Skeletal muscle tissue (tissue), 4 donors: ENCODE measurements around the gene AP3D1. TPM values are rescaled to one million over a fixed set of nuclear protein-coding genes. Genes with fewer than 3 reads are reported as not detected.

ENCODE experiments used
- H3K27ac ChIP-seq: one replicate; pipeline ENCODE4 v1.7.0; 2013; ENCODE audit warnings: mild to moderate bottlenecking, low read depth, low read length, inconsistent platforms
- H3K27me3 ChIP-seq, 3 donors: one replicate each; pipeline ENCODE4 v1.7.0; 2013; ENCODE audit warnings: low read length in 3 of 3; ENCODE audit not compliant: control insufficient read depth in 3 of 3, insufficient read depth in 3 of 3
- H3K36me3 ChIP-seq, 3 donors: one replicate each; pipeline ENCODE4 v1.7.0; 2013; ENCODE audit warnings: low read length in 3 of 3; ENCODE audit not compliant: control insufficient read depth in 3 of 3, insufficient read depth in 3 of 3
- H3K4me1 ChIP-seq, 3 donors: one replicate each; pipeline ENCODE4 v1.7.0; 2013; ENCODE audit warnings: low read length in 3 of 3, mild to moderate bottlenecking in 3 of 3; ENCODE audit not compliant: control insufficient read depth in 3 of 3, insufficient read depth in 3 of 3
- H3K4me3 ChIP-seq, 3 donors: one replicate each; pipeline ENCODE4 v1.7.0; 2013; ENCODE audit warnings: low read length in 3 of 3
- H3K9ac ChIP-seq, 3 donors: one replicate each; pipeline ENCODE4 v1.7.0; 2013; ENCODE audit warnings: low read length in 3 of 3, mild to moderate bottlenecking in 3 of 3, moderate library complexity in 2 of 3, low read depth in 1 of 3
- H3K9me3 ChIP-seq, 3 donors: one replicate each; pipeline ENCODE4 v1.7.0; 2013; ENCODE audit warnings: low read length in 3 of 3; ENCODE audit not compliant: control insufficient read depth in 3 of 3
- total RNA-seq: library from RNA; depleted of rRNA; stranded (reverse); fragments of >200 nt; gene quantifications from one replicate; pipeline ENCODE4 v1.2.3, GENCODE V29; 2014
- donor health status: Osteomylitis.

The AP3D1 gene
- total RNA-seq, 1 donor from 2014 or later = 33.4 TPM

DNA sequence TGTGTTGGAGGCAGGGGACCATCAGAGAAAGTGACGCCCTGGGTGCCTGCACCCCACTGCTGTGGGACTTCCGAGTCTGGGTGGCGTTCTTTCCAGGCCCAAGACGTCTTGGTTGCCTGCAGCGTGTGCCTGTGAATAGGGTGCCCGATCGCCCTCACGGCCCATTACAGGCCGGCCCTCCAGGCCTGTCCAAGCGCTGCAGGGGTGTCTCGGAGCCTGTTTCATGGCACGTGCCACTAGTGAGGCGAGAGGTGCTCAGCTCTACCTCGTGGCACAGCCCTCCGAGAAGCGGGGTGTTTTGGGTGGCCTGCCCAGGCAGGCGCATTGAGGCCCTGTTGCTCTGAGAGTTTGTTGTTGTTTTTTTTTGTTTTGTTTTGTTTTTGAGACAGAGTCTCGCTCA lies 42.4 kb upstream of the AP3D1 start:
- no peak overlapping the region for H3K4me3 ChIP-seq
- peaks cover 0 to 22% (median 6%) of the 10 kb centered on the region in 3 donors for H3K4me1 ChIP-seq
- H3K9ac ChIP-seq = no peak overlapping the region
- H3K27ac ChIP-seq = no peak overlapping the region
- no peaks in the 10 kb centered on the region for H3K9me3 ChIP-seq
- H3K36me3 ChIP-seq = peaks cover 35 to 47% (median 39%) of the 10 kb centered on the region in 3 donors
- H3K27me3 ChIP-seq = no peaks in the 10 kb centered on the region

DNA sequence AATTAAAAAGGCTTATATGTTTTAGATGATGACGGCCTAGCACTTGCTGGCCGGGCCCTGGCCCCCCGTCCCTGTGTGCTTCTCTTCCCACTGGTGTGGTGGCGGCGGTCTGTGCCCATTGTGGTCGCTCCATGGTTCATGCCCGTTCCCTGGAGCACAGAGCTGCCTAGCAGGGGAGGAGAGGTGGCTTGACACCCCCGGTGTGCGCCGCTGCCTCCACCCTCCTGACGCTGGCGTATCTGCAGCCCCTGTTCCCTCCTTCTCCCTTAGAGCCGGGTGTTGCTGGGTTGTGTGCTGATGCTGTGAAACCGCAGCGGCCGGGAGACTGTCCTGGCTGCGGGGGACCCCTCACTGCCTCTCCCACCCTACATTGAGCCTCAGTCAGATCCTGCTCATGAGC lies 41.5 kb upstream of the AP3D1 start:
- Histone ChIP-seq H3K4me3 (no peak overlapping the region), H3K9me3 (no peaks in the 10 kb centered on the region), H3K9ac (no peak overlapping the region), H3K36me3 (peaks cover 35 to 49% (median 39%) of the 10 kb centered on the region in 3 donors), H3K27ac (no peak overlapping the region), H3K4me1 (peaks cover 3 to 26% (median 8%) of the 10 kb centered on the region in 3 donors), H3K27me3 (no peaks in the 10 kb centered on the region)

DNA sequence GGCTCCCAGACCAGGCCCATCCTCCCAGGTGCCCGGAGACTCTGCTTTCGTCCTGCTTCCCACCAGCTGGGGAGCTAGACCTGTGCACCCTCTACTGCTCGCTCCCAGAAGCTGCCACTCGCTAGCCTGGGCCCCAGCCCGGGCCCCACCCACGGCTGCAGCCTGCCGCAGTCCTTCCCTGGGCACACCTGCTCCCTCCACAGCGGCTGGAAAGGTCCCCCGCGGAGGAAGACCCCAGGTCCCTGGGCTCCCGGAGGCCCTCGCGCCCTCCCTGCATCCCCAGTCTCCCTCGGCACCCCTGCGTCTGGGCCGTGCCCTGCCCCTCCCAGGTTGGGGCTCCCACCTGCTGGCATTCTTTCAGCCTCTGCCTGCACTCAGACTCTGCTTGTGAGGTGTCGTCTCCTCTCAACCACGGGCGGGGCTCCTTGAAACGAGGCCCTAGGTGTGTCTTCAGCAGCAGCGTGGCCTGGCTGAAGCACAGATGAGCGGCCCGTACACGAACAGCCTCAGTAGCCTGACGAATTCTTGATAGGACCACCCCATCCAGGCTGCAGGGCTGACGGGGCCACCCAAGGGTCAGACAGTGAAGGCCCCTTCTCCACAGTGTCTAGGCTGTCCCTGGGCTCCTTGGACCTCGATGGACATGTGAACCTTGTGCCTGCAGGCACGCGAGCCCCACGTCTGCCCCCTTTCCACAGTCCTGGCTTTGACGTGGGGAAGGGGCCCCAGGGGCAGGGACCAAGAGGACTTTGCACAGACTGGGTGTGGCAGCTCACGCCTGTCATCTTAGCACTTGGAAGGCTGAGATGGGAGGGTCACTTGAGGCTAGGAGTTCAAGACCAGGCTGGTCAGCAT lies 40.3 kb upstream of the AP3D1 start:
- Histone ChIP-seq H3K4me3 (no peak overlapping the region), H3K36me3 (peaks cover 35 to 48% (median 39%) of the 10 kb centered on the region in 3 donors), H3K27me3 (no peaks in the 10 kb centered on the region), H3K4me1 (peaks cover 11 to 37% (median 17%) of the 10 kb centered on the region in 3 donors), H3K27ac (no peak overlapping the region), H3K9ac (no peak overlapping the region), H3K9me3 (no peaks in the 10 kb centered on the region)

DNA sequence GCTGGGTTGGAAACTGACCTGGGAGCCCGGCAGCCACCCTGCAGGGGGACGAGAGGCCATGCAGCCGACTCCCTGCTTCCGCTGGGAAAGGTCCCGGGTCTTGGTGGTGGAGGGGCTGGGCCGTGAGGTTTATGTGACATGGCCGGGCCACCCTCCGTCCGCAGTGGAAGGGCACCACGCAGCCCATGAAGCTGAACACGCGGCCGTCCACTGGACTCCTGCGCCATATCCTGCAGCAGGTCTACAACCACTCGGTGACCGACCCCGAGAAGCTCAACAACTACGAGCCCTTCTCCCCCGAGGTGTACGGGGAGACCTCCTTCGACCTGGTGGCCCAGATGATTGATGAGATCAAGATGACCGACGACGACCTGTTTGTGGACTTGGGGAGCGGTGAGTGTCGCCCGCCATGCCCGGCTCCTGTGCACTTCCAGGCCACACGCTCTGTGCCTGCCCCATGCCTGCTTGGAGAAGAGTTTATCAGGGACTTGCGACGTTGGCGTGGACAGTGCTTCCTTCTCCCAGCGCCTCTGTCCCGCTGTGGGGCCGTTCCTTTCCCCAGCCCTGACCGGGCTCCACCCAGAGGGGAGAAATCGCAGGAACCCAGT lies 39.6 kb upstream of the AP3D1 start:
- no peak overlapping the region for H3K4me3 ChIP-seq
- no peaks in the 10 kb centered on the region for H3K9me3 ChIP-seq
- H3K27me3 ChIP-seq = no peaks in the 10 kb centered on the region
- H3K9ac ChIP-seq = no peak overlapping the region
- H3K36me3 ChIP-seq = peaks cover 32 to 47% (median 39%) of the 10 kb centered on the region in 3 donors
- H3K27ac ChIP-seq = no peak overlapping the region
- peaks cover 17 to 40% (median 23%) of the 10 kb centered on the region in 3 donors for H3K4me1 ChIP-seq

DNA sequence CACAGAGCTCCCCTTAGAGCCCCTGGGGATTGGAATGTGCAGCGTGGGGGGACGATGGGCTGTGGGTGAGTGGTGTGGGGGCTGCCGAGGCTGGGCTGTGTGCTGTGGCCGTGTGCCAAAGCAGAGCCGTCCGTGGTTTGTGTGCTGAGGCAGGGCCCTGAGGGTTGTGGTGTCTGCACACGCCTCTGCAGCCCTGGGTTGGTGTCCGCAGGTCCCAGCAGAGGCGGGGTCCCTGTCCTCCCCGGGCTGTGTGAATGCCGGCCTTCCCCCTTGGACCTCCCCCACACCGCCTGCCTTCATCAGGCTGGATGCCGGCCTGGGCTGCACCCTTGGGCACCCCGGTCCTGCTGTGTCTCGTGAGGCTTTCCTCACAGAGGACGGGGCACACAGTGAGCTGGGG lies 38.5 kb upstream of the AP3D1 start:
- H3K4me1 ChIP-seq = peaks cover 23 to 47% (median 31%) of the 10 kb centered on the region in 3 donors
- no peaks in the 10 kb centered on the region for H3K27me3 ChIP-seq
- no peak overlapping the region for H3K4me3 ChIP-seq
- H3K27ac ChIP-seq = no peak overlapping the region
- H3K9ac ChIP-seq = no peak overlapping the region
- no peaks in the 10 kb centered on the region for H3K9me3 ChIP-seq
- peaks cover 23 to 46% (median 36%) of the 10 kb centered on the region in 3 donors for H3K36me3 ChIP-seq

DNA sequence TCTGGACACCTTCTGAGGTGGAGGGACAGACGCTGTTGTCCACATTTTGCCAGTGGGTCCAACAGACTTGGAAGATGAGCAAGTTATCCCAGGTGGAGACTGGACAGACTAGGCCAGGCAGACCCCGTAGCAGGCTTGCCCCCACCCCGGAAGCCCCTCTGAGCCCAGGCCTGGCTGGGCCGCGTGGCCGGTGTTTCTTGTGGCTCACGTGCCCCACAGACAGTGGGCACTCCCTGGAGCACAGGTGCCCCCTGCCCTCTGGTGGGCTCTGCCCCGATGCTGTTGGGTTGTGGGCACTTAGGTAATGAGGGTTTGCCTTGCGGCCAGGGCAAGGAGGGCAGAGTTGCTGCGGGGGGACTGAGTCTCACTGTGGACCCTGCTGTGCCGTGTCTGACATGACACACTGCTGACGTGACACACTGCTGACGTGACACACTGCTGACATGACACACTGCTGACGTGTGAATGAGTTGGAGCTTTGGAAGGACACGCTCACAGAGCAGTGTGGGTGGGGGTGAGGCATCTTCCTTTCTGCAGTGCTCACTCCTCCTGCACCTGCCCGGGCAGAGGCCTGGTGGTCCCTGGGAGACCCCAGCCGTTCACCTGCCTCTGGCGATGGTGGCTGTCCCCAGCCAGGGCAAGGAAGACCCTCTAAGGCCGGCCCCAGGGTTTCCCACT lies 37.5 kb upstream of the AP3D1 start:
- Histone ChIP-seq H3K4me1 (peaks cover 33 to 58% (median 39%) of the 10 kb centered on the region in 3 donors), H3K9me3 (no peaks in the 10 kb centered on the region), H3K27me3 (no peaks in the 10 kb centered on the region), H3K9ac (peak overlapping the region in 1 of 3 donors; percentile 8), H3K27ac (peak overlapping the region; percentile 19), H3K4me3 (no peak overlapping the region), H3K36me3 (peaks cover 20 to 41% (median 29%) of the 10 kb centered on the region in 3 donors)

DNA sequence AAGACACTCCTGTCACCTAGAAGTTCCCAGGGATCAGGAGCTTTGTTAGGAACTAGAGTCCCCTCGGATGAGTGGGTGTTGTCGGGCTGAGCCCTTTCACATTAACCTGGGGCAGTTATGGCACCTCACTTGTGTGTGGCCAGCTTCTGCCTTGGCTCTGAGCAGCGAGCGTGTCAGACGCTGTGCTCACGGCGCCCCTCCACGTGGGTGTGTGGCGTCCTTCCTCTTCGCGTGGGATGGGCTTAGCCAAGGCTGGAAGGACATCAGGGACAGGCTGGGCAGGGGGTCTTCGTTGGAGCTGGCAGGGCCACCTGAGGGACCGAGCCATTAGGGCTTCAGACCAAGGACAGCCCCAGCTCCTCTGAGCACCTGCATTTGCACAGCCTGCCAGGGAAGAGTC lies 35.8 kb upstream of the AP3D1 start:
- Histone ChIP-seq H3K36me3 (peaks cover 13 to 33% (median 19%) of the 10 kb centered on the region in 3 donors), H3K27me3 (no peaks in the 10 kb centered on the region), H3K4me3 (peak overlapping the region in 1 of 3 donors; percentile 56), H3K27ac (peak overlapping the region; percentile 86), H3K9me3 (no peaks in the 10 kb centered on the region), H3K9ac (peak overlapping the region; percentile 47 to 80 (median 52)), H3K4me1 (peaks cover 37 to 70% (median 41%) of the 10 kb centered on the region in 3 donors)

DNA sequence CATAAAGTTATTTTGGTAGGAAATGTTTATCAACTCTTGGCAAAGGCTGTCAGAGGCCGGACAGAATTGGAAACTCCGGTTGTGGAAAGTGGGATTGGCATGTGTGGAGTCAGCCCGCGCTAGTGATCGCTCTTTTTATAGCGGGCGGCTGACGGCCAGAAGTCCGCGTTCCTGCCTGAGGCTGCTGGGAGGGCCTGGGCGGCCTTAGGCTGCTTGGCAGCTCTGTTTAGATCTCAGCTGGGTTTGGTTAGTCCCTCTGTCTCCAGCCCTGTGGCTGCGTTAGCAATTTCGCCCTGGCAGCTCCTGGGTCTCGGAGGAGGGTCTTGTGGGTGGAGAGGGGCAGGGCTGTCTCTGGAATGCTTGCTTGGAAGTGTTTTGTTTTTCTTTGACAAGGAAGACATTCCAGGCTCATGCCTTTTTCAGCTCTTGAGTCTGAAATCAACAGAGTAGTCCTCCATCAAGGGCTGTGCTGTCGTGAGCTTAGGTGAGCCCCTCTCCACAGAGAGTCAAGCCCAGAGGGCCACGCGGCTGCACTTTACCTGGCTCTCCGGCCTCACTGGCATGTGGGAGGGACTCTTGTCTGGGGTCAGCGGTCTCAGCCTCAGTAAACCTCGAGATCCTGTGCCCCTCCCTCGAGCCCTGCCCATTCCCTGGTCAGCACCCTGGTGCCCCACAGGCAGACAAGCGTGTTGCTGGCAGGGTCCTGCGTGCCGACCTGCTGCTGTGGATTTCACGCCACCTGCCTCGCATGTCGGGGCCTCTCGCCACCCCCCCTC lies 34.9 kb upstream of the AP3D1 start:
- Histone ChIP-seq H3K4me1 (peaks cover 40 to 73% (median 45%) of the 10 kb centered on the region in 3 donors), H3K9ac (peak overlapping the region; percentile 52 to 83 (median 80)), H3K27ac (peak overlapping the region; percentile 86), H3K4me3 (peak overlapping the region; percentile 54 to 60 (median 56)), H3K27me3 (no peaks in the 10 kb centered on the region), H3K9me3 (no peaks in the 10 kb centered on the region), H3K36me3 (peaks cover 11 to 25% (median 13%) of the 10 kb centered on the region in 3 donors)

DNA sequence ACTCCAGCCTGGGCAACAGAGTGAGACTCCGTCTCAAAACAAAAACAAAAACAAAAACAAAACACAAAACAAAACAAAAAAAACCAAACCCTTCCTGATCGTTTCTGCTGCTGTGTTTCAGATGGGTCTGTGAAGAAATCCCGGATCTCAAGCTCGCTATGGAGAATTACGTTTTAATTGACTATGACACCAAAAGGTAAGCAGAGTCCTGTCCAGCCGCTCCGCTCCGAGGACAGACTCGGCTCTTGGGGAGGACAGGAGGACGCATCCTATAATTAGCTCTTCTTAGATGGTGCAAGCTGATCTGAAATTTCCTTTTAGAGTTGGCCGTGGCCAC lies 34.3 kb upstream of the AP3D1 start:
- no peaks in the 10 kb centered on the region for H3K9me3 ChIP-seq
- peak overlapping the region in 2 of 3 donors; percentile 74 to 80 for H3K9ac ChIP-seq
- H3K4me3 ChIP-seq = peak overlapping the region; percentile 35 to 52 (median 50)
- H3K27me3 ChIP-seq = no peaks in the 10 kb centered on the region
- peaks cover 5 to 26% (median 13%) of the 10 kb centered on the region in 3 donors for H3K36me3 ChIP-seq
- H3K27ac ChIP-seq = peak overlapping the region; percentile 86
- H3K4me1 ChIP-seq = peaks cover 46 to 78% (median 50%) of the 10 kb centered on the region in 3 donors
